Nephron (organoid): Measurements from ENCODE around the gene CACHD1.
A peak's percentile ranks its signal among the peaks of the same experiment; 100 is the strongest.

Source experiments
- H3K27ac Mint-ChIP-seq, 3 experiments: 2 replicates each; pipeline ENCODE4 v1.8.0; 2020; ENCODE audit warnings: mixed read lengths in 3 of 3, mild to moderate bottlenecking in 2 of 3, moderate library complexity in 1 of 3
- H3K27me3 Mint-ChIP-seq: 2 replicates; pipeline ENCODE4 v1.8.0; 2021; ENCODE audit warnings: low read depth, mild to moderate bottlenecking, moderate library complexity, mixed read lengths
- H3K36me3 Mint-ChIP-seq: 2 replicates; pipeline ENCODE4 v1.8.0; 2020; ENCODE audit warnings: low read depth, mixed read lengths
- H3K4me1 Mint-ChIP-seq: 2 replicates; pipeline ENCODE4 v1.8.0; 2020; ENCODE audit warnings: mixed read lengths
- H3K4me3 Mint-ChIP-seq, 3 experiments: 2 replicates each; pipeline ENCODE4 v1.8.0; 2020; ENCODE audit warnings: mild to moderate bottlenecking in 3 of 3, mixed read lengths in 3 of 3, moderate library complexity in 2 of 3
- H3K9me3 Mint-ChIP-seq: 2 replicates; pipeline ENCODE4 v1.8.0; 2020; ENCODE audit warnings: mixed read lengths
- TF ChIP-seq, protein P1 (sequence below), 3 experiments: fragments of 200-600 bp; sonication (generic); IDR thresholded peaks; one replicate each; pipeline ENCODE4 v1.5.0; 2021; ENCODE audit warnings: antibody characterized with exemption in 3 of 3; ENCODE audit not compliant: unreplicated experiment in 3 of 3

The CACHD1 gene

GRCh38 chr1:64659478-64660138 is 189.7 kb downstream of the CACHD1 start:
- Mint-ChIP-seq H3K27ac (peak overlapping the region in 1 of 3 experiments; percentile 67), H3K4me1 (peaks cover 41% of the 10 kb centered on the region), H3K27me3 (no peaks in the 10 kb centered on the region), H3K4me3 (no peak overlapping the region), H3K36me3 (peaks cover 84% of the 10 kb centered on the region), H3K9me3 (no peaks in the 10 kb centered on the region)
- TF ChIP-seq, protein P1, sequence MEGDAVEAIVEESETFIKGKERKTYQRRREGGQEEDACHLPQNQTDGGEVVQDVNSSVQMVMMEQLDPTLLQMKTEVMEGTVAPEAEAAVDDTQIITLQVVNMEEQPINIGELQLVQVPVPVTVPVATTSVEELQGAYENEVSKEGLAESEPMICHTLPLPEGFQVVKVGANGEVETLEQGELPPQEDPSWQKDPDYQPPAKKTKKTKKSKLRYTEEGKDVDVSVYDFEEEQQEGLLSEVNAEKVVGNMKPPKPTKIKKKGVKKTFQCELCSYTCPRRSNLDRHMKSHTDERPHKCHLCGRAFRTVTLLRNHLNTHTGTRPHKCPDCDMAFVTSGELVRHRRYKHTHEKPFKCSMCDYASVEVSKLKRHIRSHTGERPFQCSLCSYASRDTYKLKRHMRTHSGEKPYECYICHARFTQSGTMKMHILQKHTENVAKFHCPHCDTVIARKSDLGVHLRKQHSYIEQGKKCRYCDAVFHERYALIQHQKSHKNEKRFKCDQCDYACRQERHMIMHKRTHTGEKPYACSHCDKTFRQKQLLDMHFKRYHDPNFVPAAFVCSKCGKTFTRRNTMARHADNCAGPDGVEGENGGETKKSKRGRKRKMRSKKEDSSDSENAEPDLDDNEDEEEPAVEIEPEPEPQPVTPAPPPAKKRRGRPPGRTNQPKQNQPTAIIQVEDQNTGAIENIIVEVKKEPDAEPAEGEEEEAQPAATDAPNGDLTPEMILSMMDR (IDR thresholded peaks at IDR 0.05; ENCODE audit: unreplicated experiment in 3 of 3): no peak

- Mint-ChIP-seq H3K4me3 (no peak overlapping the region), H3K4me1 (peaks cover 40% of the 10 kb centered on the region), H3K9me3 (no peaks in the 10 kb centered on the region), H3K36me3 (peaks cover 84% of the 10 kb centered on the region), H3K27me3 (no peaks in the 10 kb centered on the region), H3K27ac (peak overlapping the region; percentile 87 to 95 (median 94))
- TF ChIP-seq, protein P1 (IDR thresholded peaks at IDR 0.05; ENCODE audit: unreplicated experiment in 3 of 3): peak in 2 of 3 experiments; percentile 23 to 27
Measured at GRCh38 chr1:64663668-64664067, 193.7 kb downstream of the CACHD1 start.

DNA sequence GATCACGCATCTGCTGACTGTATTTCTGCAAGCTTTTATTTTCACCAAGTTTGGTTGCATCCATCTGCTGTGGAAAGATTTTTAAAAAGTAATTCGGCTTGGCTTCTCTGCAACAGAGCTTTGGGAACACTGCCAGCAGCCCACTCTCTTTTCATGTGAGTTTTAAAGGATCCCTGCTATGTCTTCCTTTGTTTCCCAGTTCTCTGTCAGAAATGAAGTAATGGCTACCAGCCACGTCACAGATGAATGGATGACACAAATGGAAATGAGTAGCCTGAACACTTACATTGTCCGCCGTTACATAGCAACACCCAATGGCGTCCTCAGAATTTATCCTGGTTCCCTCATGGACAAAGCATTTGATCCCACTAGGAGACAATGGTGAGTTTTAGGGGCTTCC is 194.4 kb downstream of the CACHD1 start:
- H3K9me3 Mint-ChIP-seq: no peaks in the 10 kb centered on the region
- H3K36me3 Mint-ChIP-seq: peaks cover 83% of the 10 kb centered on the region
- H3K27me3 Mint-ChIP-seq: no peaks in the 10 kb centered on the region
- peak overlapping the region; percentile 87 to 95 (median 94) for H3K27ac Mint-ChIP-seq
- TF ChIP-seq, protein P1 (IDR thresholded peaks at IDR 0.05; ENCODE audit: unreplicated experiment in 3 of 3): no peak
- peaks cover 35% of the 10 kb centered on the region for H3K4me1 Mint-ChIP-seq
- no peak overlapping the region for H3K4me3 Mint-ChIP-seq

DNA sequence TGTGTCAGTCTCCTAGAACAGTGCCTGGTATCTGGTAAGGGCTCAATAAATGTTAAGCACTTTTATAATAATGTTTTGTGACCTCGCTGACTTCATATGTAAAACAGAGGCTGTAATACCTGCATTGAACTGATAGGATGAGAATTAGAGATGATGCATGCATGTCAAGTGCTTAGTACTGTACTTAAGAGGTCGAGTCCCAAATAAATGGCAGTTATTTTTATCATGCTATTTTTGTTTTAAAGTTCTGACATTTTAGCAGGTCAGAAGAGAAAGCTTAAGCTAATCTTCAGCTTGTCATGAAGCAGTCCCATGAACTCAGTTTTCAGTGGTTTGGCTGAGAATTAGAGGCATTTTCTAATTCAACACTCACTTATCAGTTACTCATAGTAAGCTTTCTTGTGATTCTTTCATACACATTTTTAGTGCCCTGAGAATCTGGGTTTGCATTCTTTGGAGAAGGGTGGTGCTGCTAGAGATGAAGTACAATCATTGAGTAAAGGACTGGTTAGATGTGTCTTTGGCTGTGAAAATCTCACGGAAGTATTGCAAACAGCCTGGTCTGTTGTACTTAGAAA is 199.3 kb downstream of the CACHD1 start:
- H3K4me1 Mint-ChIP-seq: peaks cover 6% of the 10 kb centered on the region
- H3K4me3 Mint-ChIP-seq: no peak overlapping the region
- TF ChIP-seq, protein P1 (IDR thresholded peaks at IDR 0.05; ENCODE audit: unreplicated experiment in 3 of 3): no peak
- H3K36me3 Mint-ChIP-seq: peaks cover 81% of the 10 kb centered on the region
- no peak overlapping the region for H3K27ac Mint-ChIP-seq
- no peaks in the 10 kb centered on the region for H3K27me3 Mint-ChIP-seq
- no peaks in the 10 kb centered on the region for H3K9me3 Mint-ChIP-seq

DNA sequence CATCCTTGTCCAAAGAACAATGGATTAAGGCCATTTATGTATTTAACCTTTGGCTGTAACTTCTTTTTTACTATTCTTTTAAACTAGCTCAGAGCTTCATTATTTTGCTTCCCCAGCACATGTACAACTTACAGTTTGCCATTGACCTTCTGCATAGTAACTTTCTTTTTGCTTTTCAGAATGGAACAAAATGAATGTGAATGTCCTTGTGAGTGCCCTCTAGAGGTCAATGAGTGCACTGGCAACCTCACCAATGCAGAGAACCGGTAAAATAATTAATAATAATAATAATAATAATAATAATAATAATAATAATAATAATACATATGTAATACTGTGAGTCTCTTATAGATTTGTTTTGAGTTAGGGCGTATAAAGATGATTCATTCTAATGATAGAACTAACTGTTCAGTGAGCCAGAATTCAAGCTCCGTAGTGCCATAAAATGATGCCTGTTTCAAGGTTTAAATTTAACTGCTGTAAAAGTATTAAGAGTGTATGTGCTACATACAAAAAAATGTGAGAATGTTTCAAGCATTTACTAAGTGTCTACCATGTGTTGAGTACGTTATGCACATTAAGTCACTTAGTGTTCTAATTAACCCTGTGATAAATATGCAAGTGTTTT is 205.9 kb downstream of the CACHD1 start:
- Mint-ChIP-seq H3K27ac (peak overlapping the region in 1 of 3 experiments; percentile 35), H3K9me3 (no peaks in the 10 kb centered on the region), H3K36me3 (peaks cover 87% of the 10 kb centered on the region), H3K4me3 (no peak overlapping the region), H3K27me3 (no peaks in the 10 kb centered on the region), H3K4me1 (no peaks in the 10 kb centered on the region)
- TF ChIP-seq, protein P1 (IDR thresholded peaks at IDR 0.05; ENCODE audit: unreplicated experiment in 3 of 3): peak; percentile 64 to 71 (median 70)
